K562 (cell line): Measurements from ENCODE around the gene PEBP1. TPM values are rescaled to one million over a fixed set of nuclear protein-coding genes. Genes with fewer than 3 reads are reported as not detected.

ENCODE experiments used
- ATAC-seq: fragments of 200-7000 bp; cut with Tn5 transposase; 3 replicates; pipeline ENCODE4 v1.9.1; 2020; ENCODE audit warnings: moderate library complexity
- BruUV-seq: library from RNA; stranded (reverse); fragments of 400-500 nt; replicated peaks from 2 replicates; lab custom pipeline; 2021; lab: Mats Ljungman, UMichigan
- CTCF ChIA-PET: fragments of 300-600 bp; formaldehyde crosslinking; extraction: SDS; loops from one replicate; lab custom pipeline; 2021; ENCODE audit warnings: low intra/inter-chr PET ratio; lab: Yijun Ruan, JAX
- POLR2A ChIA-PET: fragments of 300-600, 350-650 bp; sonication (Branson Sonifier 250); formaldehyde crosslinking; extraction: SDS; loops from one replicate; lab custom pipeline; 2021; ENCODE audit warnings: antibody characterized with exemption, inconsistent platforms; lab: Yijun Ruan, JAX
- DNase-seq, 4 experiments: peaks; one replicate each; pipeline versions ENCODE4 v3.0.0 to v3.0.0-alpha.2; 2011 to 2018; ENCODE audit warnings: low spot score in 3 of 4, mixed read lengths in 3 of 4; ENCODE audit errors: extremely low read depth in 1 of 4
- FAIRE-seq: peaks from 2 replicates; lab custom pipeline; 2011; peaks lifted over from hg19 to GRCh38; lab: Jason Lieb, UNC
- H2AFZ ChIP-seq: 2 replicates; pipeline ENCODE4 v1.6.0; 2011; ENCODE audit warnings: low read depth, low read length, control low read depth, inconsistent platforms
- H3K27ac ChIP-seq: fragments of 200-600 bp; 3 replicates; pipeline ENCODE4 v1.8.0; 2011; ENCODE audit warnings: low read depth, mild to moderate bottlenecking, control low read depth, inconsistent platforms, low read length, moderate library complexity, mixed read lengths; ENCODE audit errors: extremely low read depth
- H3K27me3 ChIP-seq, 2 experiments: fragments of 300-600 bp in 1 of 2; 2 replicates in 1 of 2; 3 replicates in 1 of 2; pipeline versions ENCODE4 v1.6.0 to v1.8.0; 2011; ENCODE audit warnings: inconsistent platforms in 2 of 2, low read length in 2 of 2, mild to moderate bottlenecking in 1 of 2, mixed read lengths in 1 of 2, moderate library complexity in 1 of 2; ENCODE audit not compliant: control insufficient read depth in 2 of 2, insufficient read depth in 2 of 2
- H3K36me3 ChIP-seq: fragments of 300-600 bp; 3 replicates; pipeline ENCODE4 v1.8.0; 2011; ENCODE audit warnings: mild to moderate bottlenecking, low read length, inconsistent platforms; ENCODE audit not compliant: control insufficient read depth, insufficient read depth
- H3K4me1 ChIP-seq, 2 experiments: fragments of 200-600 bp in 1 of 2; replicated peaks in 1 of 2; 2 replicates in 1 of 2; 3 replicates in 1 of 2; pipeline versions ENCODE4 v1.5.1 to v1.8.0; 2011; ENCODE audit warnings: inconsistent platforms in 2 of 2, low read length in 2 of 2, mild to moderate bottlenecking in 1 of 2, mixed read lengths in 1 of 2, moderate library complexity in 1 of 2; ENCODE audit not compliant: control insufficient read depth in 2 of 2, insufficient read depth in 2 of 2
- H3K4me2 ChIP-seq: 2 replicates; pipeline ENCODE4 v1.6.1; 2011; ENCODE audit warnings: low read length, control low read depth, inconsistent platforms, mixed read lengths; ENCODE audit not compliant: insufficient read depth
- H3K4me3 ChIP-seq: fragments of 200-600 bp; sonication (generic), shearing (Covaris generic); 2 replicates; pipeline ENCODE4 v1.5.1; 2016; ENCODE audit warnings: control low read depth, inconsistent platforms
- H3K79me2 ChIP-seq: fragments of 200-600 bp; 3 replicates; pipeline ENCODE4 v1.8.0; 2011; ENCODE audit warnings: low read length, inconsistent platforms; ENCODE audit not compliant: control insufficient read depth, insufficient read depth
- H3K9ac ChIP-seq, 2 experiments: 2 replicates each; pipeline versions ENCODE4 v1.6.0 to v1.6.1; 2011; ENCODE audit warnings: low read depth in 2 of 2, low read length in 2 of 2, control low read depth in 1 of 2, inconsistent platforms in 1 of 2, mild to moderate bottlenecking in 1 of 2, mixed read lengths in 1 of 2; ENCODE audit not compliant: insufficient read depth in 1 of 2
- H3K9me1 ChIP-seq: one replicate; pipeline ENCODE4 v1.6.0; 2011; ENCODE audit warnings: inconsistent platforms, mild to moderate bottlenecking, low read length, moderate library complexity; ENCODE audit not compliant: control insufficient read depth, insufficient read depth
- H3K9me3 ChIP-seq: replicated peaks from 2 replicates; pipeline ENCODE4 v1.5.1; 2011; ENCODE audit warnings: low read depth, low read length, inconsistent platforms; ENCODE audit not compliant: control insufficient read depth, insufficient read depth
- H4K20me1 ChIP-seq: replicated peaks from 2 replicates; pipeline ENCODE4 v1.6.1; 2011; ENCODE audit warnings: low read length, inconsistent platforms, mixed read lengths; ENCODE audit not compliant: control insufficient read depth, insufficient read depth
- CBX3 ChIP-seq, 2 experiments: IDR thresholded peaks; 1 replicate in 1 of 2; 2 replicates in 1 of 2; pipeline ENCODE4 v1.6.1; 2012; ENCODE audit warnings: inconsistent platforms in 2 of 2, low read length in 2 of 2, borderline replicate concordance in 1 of 2, control low read depth in 1 of 2
- ELK1 ChIP-seq: sonication (generic); formaldehyde crosslinking; IDR thresholded peaks from 2 replicates; pipeline ENCODE4 v1.8.1; 2022; ENCODE audit warnings: missing genetic modification reagents
- GTF2F1 ChIP-seq: IDR thresholded peaks from 2 replicates; pipeline ENCODE4 v1.6.1; 2011; ENCODE audit warnings: low read depth, low read length, improper control_type of control experiment
- MYBL2 ChIP-seq, 2 experiments: fragments of 450-650 bp in 1 of 2; sonication (generic) in 1 of 2; formaldehyde crosslinking in 1 of 2; IDR thresholded peaks; 2 replicates each; pipeline versions ENCODE4 v1.6.1 to v1.8.1; 2017 to 2022; ENCODE audit warnings: borderline replicate concordance in 1 of 2, inconsistent platforms in 1 of 2, low read depth in 1 of 2, mild to moderate bottlenecking in 1 of 2, missing genetic modification reagents in 1 of 2, moderate library complexity in 1 of 2
- POLR2AphosphoS5 ChIP-seq: IDR thresholded peaks from 2 replicates; pipeline ENCODE4 v1.6.1; 2011; ENCODE audit warnings: mild to moderate bottlenecking, low read depth, low read length, moderate library complexity; ENCODE audit not compliant: control insufficient read depth, insufficient read depth
- TRIM24 ChIP-seq, 2 experiments: fragments of 450-650 bp; IDR thresholded peaks; 2 replicates each; pipeline ENCODE4 v1.6.1; 2016
- ZKSCAN1 ChIP-seq: fragments of 150-350 bp; IDR thresholded peaks from 2 replicates; pipeline ENCODE4 v1.6.1; 2016; ENCODE audit warnings: low read depth, low read length
- WGBS: fragments of 100-300 bp; shearing (Covaris generic); methylation state at CpG from one replicate; pipeline ENCODE4 v1.1.6; 2016; ENCODE audit warnings: low coverage, mixed read lengths; ENCODE audit not compliant: insufficient coverage; ENCODE audit errors: missing lambda C conversion rate; 5-methylcytosine and 5-hydroxymethylcytosine counted together
- in situ Hi-C: fragments of 300-500 bp; cut with MboI; formaldehyde crosslinking; loops from 4 replicates; pipeline ENCODE4 v1.15.0; 2018; ENCODE audit warnings: inconsistent platforms, mixed read lengths
- intact Hi-C: fragments of 100-400 bp; cut with micrococcal nuclease; formaldehyde crosslinking; loops from 2 replicates; pipeline ENCODE4 v1.14.2; 2022
- polyA plus RNA-seq, 8 experiments: library from polyadenylated mRNA; depleted of rRNA in 4 of 8; stranded (reverse) in 5 of 8; unstranded in 3 of 8; fragments of >200 nt; fragmentation: Nextera tagmentation in 2 of 8; fragmentation: Illumina TruSeq in 1 of 8; extraction: Ambion mirVana in 2 of 8; extraction: Trizol in 1 of 8; gene quantifications; 2 replicates each; pipeline versions ENCODE4 v1.2.1 to v1.2.3, GENCODE V29; 2011 to 2014; ENCODE audit warnings: inconsistent platforms in 1 of 8, missing spikeins in 1 of 8
- total RNA-seq, 7 experiments: library from RNA; depleted of rRNA in 6 of 7; stranded (reverse); fragments of >200 nt in 6 of 7; fragmentation: Illumina TruSeq in 2 of 7; extraction: Trizol in 2 of 7; gene quantifications; 2 replicates each; pipeline versions ENCODE4 v1.2.1 to v1.2.3, GENCODE V29; 2011 to 2021; ENCODE audit warnings: low replicate concordance in 1 of 7
- TF ChIP-seq, protein P1 (sequence below): fragments of 250-450 bp; sonication (Bioruptor Pico); IDR thresholded peaks from 2 replicates; pipeline ENCODE4 v1.5.0; 2022; ENCODE audit warnings: mild to moderate bottlenecking

The PEBP1 gene
- total and polyA plus RNA-seq, 9 of the 15 experiments (the other 6 are each of a cell fraction or from before 2014, with no cell fraction given), result 77.3 to 207 (median 153) TPM

GRCh38 chr12:118102070-118102469 is 33.9 kb upstream of the PEBP1 start (continued):
- no peak for TF ChIP-seq CBX3 (IDR thresholded peaks at IDR 0.05; ENCODE audit: borderline replicate concordance in 1 of 2, low read length in 2 of 2)
- TF ChIP-seq POLR2AphosphoS5, result no peak
- no peak for TF ChIP-seq MYBL2 (IDR thresholded peaks at IDR 0.05; ENCODE audit: low read depth)
- no peak for TF ChIP-seq MYBL2 (CRISPR knock-in tag; IDR thresholded peaks at IDR 0.05; ENCODE audit: borderline replicate concordance)
- no peak for TF ChIP-seq ELK1
- TF ChIP-seq, all 486 proteins: peak for 0

GRCh38 chr12:118102609-118103008 is 33.3 kb upstream of the PEBP1 start:
- WGBS, result 3% methylated on average over 5 of the region's 5 CpGs
- CTCF ChIA-PET, result no interaction called here
- no peak overlapping the region for H3K27ac ChIP-seq

More at GRCh38 chr12:118102609-118103008, 33.3 kb upstream of the PEBP1 start:
- BruUV-seq, result no TSS peak
- H3K27me3 ChIP-seq, result peaks cover 26 to 45% of the 10 kb centered on the region in 2 experiments; a peak in 4 of 5 replicates
- peak; percentile 91 for TF ChIP-seq ZKSCAN1
- TF ChIP-seq, protein P1, sequence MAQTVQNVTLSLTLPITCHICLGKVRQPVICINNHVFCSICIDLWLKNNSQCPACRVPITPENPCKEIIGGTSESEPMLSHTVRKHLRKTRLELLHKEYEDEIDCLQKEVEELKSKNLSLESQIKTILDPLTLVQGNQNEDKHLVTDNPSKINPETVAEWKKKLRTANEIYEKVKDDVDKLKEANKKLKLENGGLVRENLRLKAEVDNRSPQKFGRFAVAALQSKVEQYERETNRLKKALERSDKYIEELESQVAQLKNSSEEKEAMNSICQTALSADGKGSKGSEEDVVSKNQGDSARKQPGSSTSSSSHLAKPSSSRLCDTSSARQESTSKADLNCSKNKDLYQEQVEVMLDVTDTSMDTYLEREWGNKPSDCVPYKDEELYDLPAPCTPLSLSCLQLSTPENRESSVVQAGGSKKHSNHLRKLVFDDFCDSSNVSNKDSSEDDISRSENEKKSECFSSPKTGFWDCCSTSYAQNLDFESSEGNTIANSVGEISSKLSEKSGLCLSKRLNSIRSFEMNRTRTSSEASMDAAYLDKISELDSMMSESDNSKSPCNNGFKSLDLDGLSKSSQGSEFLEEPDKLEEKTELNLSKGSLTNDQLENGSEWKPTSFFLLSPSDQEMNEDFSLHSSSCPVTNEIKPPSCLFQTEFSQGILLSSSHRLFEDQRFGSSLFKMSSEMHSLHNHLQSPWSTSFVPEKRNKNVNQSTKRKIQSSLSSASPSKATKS (CRISPR knock-in tag), result no peak
- no peak for TF ChIP-seq GTF2F1
- TF ChIP-seq TRIM24 (IDR thresholded peaks at IDR 0.05), result no peak
- ATAC-seq (no peak), FAIRE-seq (no peak), DNase-seq (no peak)
- H3K4me3 ChIP-seq, result no peak overlapping the region
- no peak overlapping the region for H3K9ac ChIP-seq
- H3K9me1 ChIP-seq, result no peaks in the 10 kb centered on the region
- peaks cover 0 to 15% of the 10 kb centered on the region in 2 experiments; a peak in 3 of 5 replicates for H3K4me1 ChIP-seq
- H4K20me1 ChIP-seq, result no peaks in the 10 kb centered on the region
- intact Hi-C loops (loop anchor here (5.0 kb wide), 1 partner anchor 40 kb away; the partner anchor contains the start of gene WSB2), in situ Hi-C loops (no loop called here)
- H3K9me3 ChIP-seq, result no peaks in the 10 kb centered on the region
- H3K79me2 ChIP-seq, result no peaks in the 10 kb centered on the region
- H3K36me3 ChIP-seq, result no peaks in the 10 kb centered on the region
- no peak overlapping the region; the same call in 1 of the 2 replicates for H2AFZ ChIP-seq
- H3K4me2 ChIP-seq, result no peak overlapping the region
- POLR2A ChIA-PET, result no interaction called here
